ENCODE data around the gene PAK4. TPM values are rescaled to one million over a fixed set of nuclear protein-coding genes. Genes with fewer than 3 reads are reported as not detected.

PAK4 gene
- total RNA-seq, 1 experiment from 2014 or later = 69.8 TPM

GRCh38 chr19:39127812-39128515 is 2.4 kb downstream of the PAK4 start (continued):
- TF ChIP-seq, protein P1, sequence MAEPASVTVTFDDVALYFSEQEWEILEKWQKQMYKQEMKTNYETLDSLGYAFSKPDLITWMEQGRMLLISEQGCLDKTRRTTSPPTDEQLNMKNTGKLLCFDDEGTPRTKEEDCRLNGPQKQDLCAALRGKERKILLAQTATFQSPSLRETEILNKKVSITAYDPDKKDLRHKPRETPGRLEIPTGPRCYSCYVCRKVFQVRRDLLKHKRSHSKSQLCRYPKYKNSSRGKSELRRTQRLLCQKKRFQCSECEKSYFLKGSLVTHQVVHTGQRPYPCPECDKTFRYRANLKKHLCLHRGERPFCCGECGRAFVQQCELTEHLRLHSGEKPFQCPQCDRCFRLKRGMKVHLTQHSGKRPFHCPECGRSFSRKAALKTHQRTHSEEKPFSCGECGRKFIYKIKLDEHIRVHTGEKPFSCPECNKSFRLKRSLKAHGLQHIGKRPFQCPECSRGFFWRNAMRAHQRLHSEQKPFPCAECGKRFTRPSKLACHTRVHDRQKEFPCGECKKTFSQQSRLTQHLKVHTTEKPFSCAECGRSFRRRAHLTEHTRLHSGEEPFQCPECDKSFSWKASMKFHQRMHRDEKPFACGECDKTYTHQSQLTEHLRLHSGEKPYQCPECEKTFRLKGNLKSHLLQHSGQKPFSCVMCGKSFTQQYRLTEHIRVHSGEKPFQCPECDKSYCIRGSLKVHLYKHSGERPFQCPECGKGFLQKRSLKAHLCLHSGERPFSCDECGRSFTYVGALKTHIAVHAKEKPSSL (CRISPR knock-in tag; conservative IDR thresholded peaks at IDR 0.05) = no peak
- TF ChIP-seq ZNF219 (CRISPR knock-in tag; IDR thresholded peaks at IDR 0.05; ENCODE audit: borderline replicate concordance) (no peak), USF2 (CRISPR knock-in tag; IDR thresholded peaks at IDR 0.05) (no peak), GTF2I (CRISPR knock-in tag; conservative IDR thresholded peaks at IDR 0.05) (no peak), RELA (CRISPR knock-in tag; IDR thresholded peaks at IDR 0.05; ENCODE audit: borderline replicate concordance) (no peak), CBFB (CRISPR knock-in tag; IDR thresholded peaks at IDR 0.05; ENCODE audit: low read depth) (no peak), ZNF121 (CRISPR knock-in tag; IDR thresholded peaks at IDR 0.05) (no peak), ETV6 (CRISPR knock-in tag; IDR thresholded peaks at IDR 0.05) (no peak), MLX (CRISPR knock-in tag; IDR thresholded peaks at IDR 0.05) (no peak), GRHL2 (CRISPR knock-in tag; IDR thresholded peaks at IDR 0.05; ENCODE audit: insufficient replicate concordance, severe bottlenecking) (no peak), KAT7 (CRISPR knock-in tag; IDR thresholded peaks at IDR 0.05; ENCODE audit: borderline replicate concordance) (no peak)
- TF ChIP-seq, protein P2, sequence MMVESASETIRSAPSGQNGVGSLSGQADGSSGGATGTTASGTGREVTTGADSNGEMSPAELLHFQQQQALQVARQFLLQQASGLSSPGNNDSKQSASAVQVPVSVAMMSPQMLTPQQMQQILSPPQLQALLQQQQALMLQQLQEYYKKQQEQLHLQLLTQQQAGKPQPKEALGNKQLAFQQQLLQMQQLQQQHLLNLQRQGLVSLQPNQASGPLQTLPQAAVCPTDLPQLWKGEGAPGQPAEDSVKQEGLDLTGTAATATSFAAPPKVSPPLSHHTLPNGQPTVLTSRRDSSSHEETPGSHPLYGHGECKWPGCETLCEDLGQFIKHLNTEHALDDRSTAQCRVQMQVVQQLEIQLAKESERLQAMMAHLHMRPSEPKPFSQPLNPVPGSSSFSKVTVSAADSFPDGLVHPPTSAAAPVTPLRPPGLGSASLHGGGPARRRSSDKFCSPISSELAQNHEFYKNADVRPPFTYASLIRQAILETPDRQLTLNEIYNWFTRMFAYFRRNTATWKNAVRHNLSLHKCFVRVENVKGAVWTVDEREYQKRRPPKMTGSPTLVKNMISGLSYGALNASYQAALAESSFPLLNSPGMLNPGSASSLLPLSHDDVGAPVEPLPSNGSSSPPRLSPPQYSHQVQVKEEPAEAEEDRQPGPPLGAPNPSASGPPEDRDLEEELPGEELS (CRISPR knock-in tag; IDR thresholded peaks at IDR 0.05) = no peak
- TF ChIP-seq, protein P3, sequence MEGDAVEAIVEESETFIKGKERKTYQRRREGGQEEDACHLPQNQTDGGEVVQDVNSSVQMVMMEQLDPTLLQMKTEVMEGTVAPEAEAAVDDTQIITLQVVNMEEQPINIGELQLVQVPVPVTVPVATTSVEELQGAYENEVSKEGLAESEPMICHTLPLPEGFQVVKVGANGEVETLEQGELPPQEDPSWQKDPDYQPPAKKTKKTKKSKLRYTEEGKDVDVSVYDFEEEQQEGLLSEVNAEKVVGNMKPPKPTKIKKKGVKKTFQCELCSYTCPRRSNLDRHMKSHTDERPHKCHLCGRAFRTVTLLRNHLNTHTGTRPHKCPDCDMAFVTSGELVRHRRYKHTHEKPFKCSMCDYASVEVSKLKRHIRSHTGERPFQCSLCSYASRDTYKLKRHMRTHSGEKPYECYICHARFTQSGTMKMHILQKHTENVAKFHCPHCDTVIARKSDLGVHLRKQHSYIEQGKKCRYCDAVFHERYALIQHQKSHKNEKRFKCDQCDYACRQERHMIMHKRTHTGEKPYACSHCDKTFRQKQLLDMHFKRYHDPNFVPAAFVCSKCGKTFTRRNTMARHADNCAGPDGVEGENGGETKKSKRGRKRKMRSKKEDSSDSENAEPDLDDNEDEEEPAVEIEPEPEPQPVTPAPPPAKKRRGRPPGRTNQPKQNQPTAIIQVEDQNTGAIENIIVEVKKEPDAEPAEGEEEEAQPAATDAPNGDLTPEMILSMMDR (IDR thresholded peaks at IDR 0.05) = no peak

DNA sequence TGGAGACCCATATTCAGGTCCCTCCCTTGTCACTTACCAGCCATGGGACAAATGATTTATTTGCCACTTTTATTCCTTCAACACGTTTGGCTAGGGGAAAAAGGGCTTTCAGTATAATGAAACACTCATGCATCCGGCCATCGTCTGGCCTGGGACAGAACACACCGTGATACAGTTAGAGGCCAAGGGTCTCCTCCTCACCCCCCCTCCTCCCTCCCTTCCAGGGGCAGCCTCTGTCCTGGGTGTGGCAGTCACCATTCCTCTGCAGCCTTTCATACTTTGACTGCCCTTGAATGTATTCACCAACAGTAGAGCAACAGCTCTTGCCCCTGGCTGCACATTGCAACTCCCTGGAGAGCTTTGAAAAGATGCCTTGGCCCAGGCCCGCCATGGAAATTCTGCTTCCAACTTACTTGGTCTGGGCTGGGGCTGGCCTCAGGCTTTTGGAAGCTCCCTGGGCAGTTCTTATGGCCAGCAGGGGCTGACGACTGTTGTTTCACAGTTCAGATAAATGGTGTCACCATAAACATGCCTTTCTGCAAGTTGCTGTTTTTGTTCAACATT is 3.0 kb downstream of the PAK4 start:
- no peak for ATAC-seq
- TF ChIP-seq JAZF1 (CRISPR knock-in tag; IDR thresholded peaks at IDR 0.05) (no peak), ESRRA (CRISPR knock-in tag; IDR thresholded peaks at IDR 0.05; ENCODE audit: borderline replicate concordance) (no peak), CREB1 (CRISPR knock-in tag; IDR thresholded peaks at IDR 0.05) (no peak)
- TF ChIP-seq, protein P4, sequence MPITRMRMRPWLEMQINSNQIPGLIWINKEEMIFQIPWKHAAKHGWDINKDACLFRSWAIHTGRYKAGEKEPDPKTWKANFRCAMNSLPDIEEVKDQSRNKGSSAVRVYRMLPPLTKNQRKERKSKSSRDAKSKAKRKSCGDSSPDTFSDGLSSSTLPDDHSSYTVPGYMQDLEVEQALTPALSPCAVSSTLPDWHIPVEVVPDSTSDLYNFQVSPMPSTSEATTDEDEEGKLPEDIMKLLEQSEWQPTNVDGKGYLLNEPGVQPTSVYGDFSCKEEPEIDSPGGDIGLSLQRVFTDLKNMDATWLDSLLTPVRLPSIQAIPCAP (CRISPR knock-in tag; IDR thresholded peaks at IDR 0.05) = no peak
- Mint-ChIP-seq H3K27ac (no peak overlapping the region), H3K9me3 (no peaks in the 10 kb centered on the region), H3K4me1 (peaks cover 60% of the 10 kb centered on the region), H3K36me3 (no peaks in the 10 kb centered on the region), H3K4me3 (no peak overlapping the region), H3K27me3 (ENCODE audit: low read depth) (no peaks in the 10 kb centered on the region)
- ChIA-PET POLR2A (no interaction called here), CTCF (interaction anchor here (1.1 to 2.0 kb wide), 4 partner anchors 12 to 26 kb away, joined by 3 to 13 read pairs (median 6); no protein-coding TSS in a partner anchor)
- DNase-seq (ENCODE audit: low spot score) = no peak
